H1 (cell line): Measurements from ENCODE around the gene SH3YL1. TPM values are rescaled to one million over a fixed set of nuclear protein-coding genes. Genes with fewer than 3 reads are reported as not detected.

ENCODE experiments used
- CTCF ChIA-PET: fragments of 300-600 bp; sonication (Branson Sonifier 250); formaldehyde crosslinking; loops from one replicate; lab custom pipeline; 2021; ENCODE audit not compliant: partially characterized antibody; lab: Charles Lee
- POLR2A ChIA-PET: fragments of 300-600 bp; sonication (Branson Sonifier 250); formaldehyde crosslinking; loops from one replicate; lab custom pipeline; 2021; ENCODE audit warnings: inconsistent platforms; ENCODE audit not compliant: partially characterized antibody; lab: Charles Lee
- DNase-seq, 2 experiments: peaks; one replicate each; pipeline versions ENCODE4 v3.0.0 to v3.0.0-alpha.2; 2010 to 2022; ENCODE audit warnings: low spot score in 2 of 2, low read depth in 1 of 2, mixed read lengths in 1 of 2
- FAIRE-seq: peaks from 2 replicates; lab custom pipeline; 2011; peaks lifted over from hg19 to GRCh38; lab: Jason Lieb, UNC
- H2AFZ ChIP-seq: 2 replicates; pipeline ENCODE4 v1.8.1; 2012; ENCODE audit warnings: low read length, inconsistent platforms
- H2AK5ac ChIP-seq: 2 replicates; pipeline ENCODE4 v1.6.1; 2013; ENCODE audit warnings: low read depth, low read length
- H2BK120ac ChIP-seq: replicated peaks from 2 replicates; pipeline ENCODE3; 2013; ENCODE audit warnings: low read depth, low read length, inconsistent platforms
- H2BK12ac ChIP-seq: 2 replicates; pipeline ENCODE4 v1.6.1; 2013; ENCODE audit warnings: low read depth, low read length
- H2BK15ac ChIP-seq: 2 replicates; pipeline ENCODE4 v1.6.1; 2013; ENCODE audit warnings: low read length
- H2BK20ac ChIP-seq: 2 replicates; pipeline ENCODE4 v1.6.1; 2013; ENCODE audit warnings: low read length
- H2BK5ac ChIP-seq: 2 replicates; pipeline ENCODE4 v1.6.1; 2013; ENCODE audit warnings: low read depth, low read length
- H3K14ac ChIP-seq: 2 replicates; pipeline ENCODE4 v1.6.1; 2013; ENCODE audit warnings: inconsistent platforms; ENCODE audit not compliant: insufficient read length
- H3K18ac ChIP-seq: 2 replicates; pipeline ENCODE4 v1.6.1; 2013; ENCODE audit warnings: low read length; ENCODE audit errors: extremely low read depth
- H3K23ac ChIP-seq: 2 replicates; pipeline ENCODE4 v1.6.1; 2013; ENCODE audit warnings: inconsistent platforms; ENCODE audit not compliant: insufficient read length
- H3K23me2 ChIP-seq: 2 replicates; pipeline ENCODE4 v1.6.1; 2013; ENCODE audit warnings: low read depth, low read length
- H3K27ac ChIP-seq: 2 replicates; pipeline ENCODE4 v1.6.1; 2011; ENCODE audit warnings: low read depth, low read length, inconsistent platforms
- H3K27me3 ChIP-seq, 4 experiments: replicated peaks in 1 of 4; 1 replicate in 1 of 4; 2 replicates in 3 of 4; pipeline versions ENCODE4 v1.6.1 to v1.8.1; 2011 to 2013; ENCODE audit warnings: low read length in 3 of 4, mild to moderate bottlenecking in 3 of 4, inconsistent platforms in 2 of 4, mixed read lengths in 2 of 4, moderate library complexity in 1 of 4; ENCODE audit not compliant: control insufficient read depth in 3 of 4, insufficient read depth in 3 of 4; ENCODE audit errors: extremely low read depth in 1 of 4
- H3K36me3 ChIP-seq, 4 experiments: 2 replicates each; pipeline versions ENCODE4 v1.6.1 to v1.8.1; 2011 to 2013; ENCODE audit warnings: mild to moderate bottlenecking in 4 of 4, low read length in 3 of 4, moderate library complexity in 2 of 4, control low read depth in 1 of 4, inconsistent platforms in 1 of 4; ENCODE audit not compliant: insufficient read depth in 4 of 4, control insufficient read depth in 2 of 4
- H3K4ac ChIP-seq: replicated peaks from 2 replicates; pipeline ENCODE3; 2013; ENCODE audit warnings: low read length, low read depth, mixed read lengths, inconsistent platforms; ENCODE audit not compliant: insufficient read length
- H3K4me1 ChIP-seq, 4 experiments: replicated peaks in 1 of 4; 1 replicate in 1 of 4; 2 replicates in 3 of 4; pipeline versions ENCODE4 v1.6.1 to v1.8.1; 2011 to 2013; ENCODE audit warnings: low read length in 3 of 4, inconsistent platforms in 2 of 4, mixed read lengths in 1 of 4; ENCODE audit not compliant: insufficient read depth in 4 of 4, control insufficient read depth in 3 of 4
- H3K4me2 ChIP-seq, 2 experiments: 2 replicates each; pipeline versions ENCODE4 v1.6.1 to v1.8.1; 2011 to 2013; ENCODE audit warnings: low read depth in 2 of 2, low read length in 2 of 2, control low read depth in 1 of 2, inconsistent platforms in 1 of 2, mild to moderate bottlenecking in 1 of 2; ENCODE audit not compliant: insufficient read depth in 1 of 2
- H3K4me3 ChIP-seq, 4 experiments: fragments of 200-600, 300-600 bp in 1 of 4; sonication (generic), shearing (Covaris generic), sonication (Bioruptor Twin) in 1 of 4; 2 replicates each; pipeline versions ENCODE4 v1.5.1 to v1.8.1; 2011 to 2016; ENCODE audit warnings: low read length in 4 of 4, low read depth in 3 of 4, control low read depth in 2 of 4, inconsistent platforms in 2 of 4, mild to moderate bottlenecking in 2 of 4, mixed read lengths in 1 of 4, moderate library complexity in 1 of 4; ENCODE audit not compliant: insufficient read depth in 2 of 4; ENCODE audit errors: extremely low read depth in 1 of 4
- H3K56ac ChIP-seq: replicated peaks from 2 replicates; pipeline ENCODE3; 2013; ENCODE audit warnings: low read depth, mild to moderate bottlenecking, mixed read lengths, low read length, inconsistent platforms; ENCODE audit not compliant: insufficient read length
- H3K79me1 ChIP-seq: 2 replicates; pipeline ENCODE4 v1.6.1; 2013; ENCODE audit warnings: low read depth, low read length, control low read depth
- H3K79me2 ChIP-seq, 2 experiments: 2 replicates each; pipeline versions ENCODE4 v1.6.1 to v1.8.1; 2012 to 2013; ENCODE audit warnings: low read length in 2 of 2, mild to moderate bottlenecking in 2 of 2, inconsistent platforms in 1 of 2; ENCODE audit not compliant: insufficient read depth in 2 of 2, control insufficient read depth in 1 of 2
- H3K9ac ChIP-seq, 4 experiments: replicated peaks in 1 of 4; 1 replicate in 1 of 4; 2 replicates in 3 of 4; pipeline versions ENCODE4 v1.6.1 to v1.8.1; 2011 to 2013; ENCODE audit warnings: low read depth in 3 of 4, low read length in 3 of 4, control low read depth in 2 of 4, mild to moderate bottlenecking in 2 of 4, moderate library complexity in 2 of 4, inconsistent platforms in 1 of 4; ENCODE audit errors: extremely low read depth in 1 of 4
- H3K9me3 ChIP-seq, 2 experiments: 2 replicates each; pipeline versions ENCODE4 v1.6.1 to v1.8.1; 2012 to 2013; ENCODE audit warnings: mild to moderate bottlenecking in 2 of 2, moderate library complexity in 2 of 2, control low read depth in 1 of 2, inconsistent platforms in 1 of 2, low read depth in 1 of 2, low read length in 1 of 2, mixed read lengths in 1 of 2; ENCODE audit not compliant: insufficient read depth in 2 of 2
- H4K20me1 ChIP-seq, 2 experiments: replicated peaks in 1 of 2; 2 replicates each; pipeline versions ENCODE3 to v1.8.1; 2011 to 2013; ENCODE audit warnings: inconsistent platforms in 2 of 2, low read length in 2 of 2, mild to moderate bottlenecking in 1 of 2; ENCODE audit not compliant: insufficient read depth in 2 of 2, control insufficient read depth in 1 of 2
- H4K5ac ChIP-seq: 2 replicates; pipeline ENCODE4 v1.6.1; 2013; ENCODE audit warnings: low read length, low read depth, mixed read lengths, inconsistent platforms; ENCODE audit not compliant: insufficient read length
- H4K8ac ChIP-seq: 2 replicates; pipeline ENCODE4 v1.8.0; 2013; ENCODE audit warnings: mild to moderate bottlenecking, moderate library complexity, low read length, inconsistent platforms; ENCODE audit not compliant: insufficient read depth; ENCODE audit errors: extremely low read depth
- H4K91ac ChIP-seq: replicated peaks from 2 replicates; pipeline ENCODE3; 2013; ENCODE audit warnings: low read length, mixed read lengths, inconsistent platforms; ENCODE audit not compliant: insufficient read length
- BACH1 ChIP-seq: IDR thresholded peaks from 2 replicates; pipeline ENCODE4 v1.6.1; 2012; ENCODE audit warnings: low read length, improper control_type of control experiment
- BCL11A ChIP-seq, 2 experiments: IDR thresholded peaks; one replicate each; pipeline ENCODE4 v1.6.1; 2011; ENCODE audit warnings: low read depth in 2 of 2, low read length in 2 of 2, mild to moderate bottlenecking in 2 of 2
- CHD2 ChIP-seq: IDR thresholded peaks from 2 replicates; pipeline ENCODE4 v1.6.1; 2012; ENCODE audit warnings: low read length, improper control_type of control experiment
- EP300 ChIP-seq, 2 experiments: IDR thresholded peaks; 1 replicate in 1 of 2; 2 replicates in 1 of 2; pipeline ENCODE4 v1.6.1; 2011 to 2012; ENCODE audit warnings: low read depth in 2 of 2, low read length in 2 of 2, mild to moderate bottlenecking in 2 of 2, borderline replicate concordance in 1 of 2, inconsistent platforms in 1 of 2, moderate library complexity in 1 of 2
- KDM5A ChIP-seq: fragments of 200-600 bp; IDR thresholded peaks from 2 replicates; pipeline ENCODE4 v1.7.1; 2012; ENCODE audit warnings: mild to moderate bottlenecking, low read length, inconsistent platforms, mixed read lengths
- MAFK ChIP-seq: IDR thresholded peaks from 2 replicates; pipeline ENCODE4 v1.6.1; 2012; ENCODE audit warnings: low read depth, mild to moderate bottlenecking, improper control_type of control experiment, low read length
- RXRA ChIP-seq: IDR thresholded peaks from 2 replicates; pipeline ENCODE4 v1.6.1; 2011; ENCODE audit warnings: low read depth, mild to moderate bottlenecking, low read length, moderate library complexity; ENCODE audit not compliant: insufficient read depth
- SIRT6 ChIP-seq: IDR thresholded peaks from one replicate; pipeline ENCODE4 v1.7.1; 2012; ENCODE audit warnings: low read length, inconsistent platforms
- SRF ChIP-seq: IDR thresholded peaks from 2 replicates; pipeline ENCODE4 v1.6.1; 2011; ENCODE audit warnings: mild to moderate bottlenecking, low read depth, low read length, moderate library complexity
- WGBS, 2 experiments: shearing (Covaris generic) in 1 of 2; methylation state at CpG; one replicate each; pipeline versions ENCODE4 v1.1.6 to v1.1.7; 2013 to 2015; ENCODE audit warnings: low lambda C conversion rate in 2 of 2, mixed read lengths in 2 of 2, inconsistent platforms in 1 of 2, low coverage in 1 of 2, missing lambda C conversion rate in 1 of 2; ENCODE audit not compliant: insufficient replicate concordance in 2 of 2, insufficient coverage in 1 of 2, insufficient read length in 1 of 2; ENCODE audit errors: extremely low coverage in 1 of 2, missing lambda C conversion rate in 1 of 2; 5-methylcytosine and 5-hydroxymethylcytosine counted together
- polyA plus RNA-seq, 7 experiments: library from polyadenylated mRNA; depleted of rRNA in 3 of 7; stranded (reverse) in 5 of 7; unstranded in 2 of 7; fragments of >200 nt in 5 of 7; fragments of 200-250 nt in 2 of 7; gene quantifications; 1 replicate in 5 of 7; 2 replicates in 1 of 7; 4 replicates in 1 of 7; pipeline versions ENCODE4 v1.2.1 to v1.2.3, GENCODE V29; 2011 to 2013; ENCODE audit warnings: missing spikeins in 2 of 7, mixed read lengths in 2 of 7
- total RNA-seq: library from RNA; stranded (reverse); fragmentation: NEBNext Ultra II Directional; extraction: Animal tissue kit (Norgen Biotek cat#: 25700); gene quantifications from 2 replicates; pipeline ENCODE4 v1.2.1, GENCODE V29; 2021

Gene SH3YL1
- total and polyA plus RNA-seq, 2 of the 8 experiments (the other 6 are each of a cell fraction or from before 2014, with no cell fraction given): 13.6 to 37.2 TPM

- H3K27me3 ChIP-seq: no peaks in the 10 kb centered on the region
- H3K79me1 ChIP-seq: no peaks in the 10 kb centered on the region; the same call in 1 of the 2 replicates
- no peak overlapping the region for H3K9ac ChIP-seq
- H2AK5ac ChIP-seq: no peak overlapping the region
- WGBS, 2 experiments: 91% methylated on average over 5 of the region's 5 CpGs; no CpG with 5 or more reads in 1 of the 2 experiments
- no peak overlapping the region for H3K56ac ChIP-seq
- H3K4ac ChIP-seq: no peak overlapping the region
- TF ChIP-seq BACH1 (no peak), CHD2 (no peak), KDM5A (no peak), BCL11A (IDR thresholded peaks at IDR 0.05; ENCODE audit: low read depth in 2 of 2, low read length in 2 of 2) (no peak), SIRT6 (no peak), MAFK (no peak), RXRA (no peak), SRF (no peak), EP300 (IDR thresholded peaks at IDR 0.05; ENCODE audit: borderline replicate concordance in 1 of 2, low read depth in 2 of 2, low read length in 2 of 2) (no peak)
- H3K4me2 ChIP-seq: no peak overlapping the region
- no peaks in the 10 kb centered on the region for H3K79me2 ChIP-seq
- H4K20me1 ChIP-seq: peaks cover 0 to 2% of the 10 kb centered on the region in 2 experiments
- no peak overlapping the region for H2BK120ac ChIP-seq
- no peaks in the 10 kb centered on the region; the same call in 1 of the 2 replicates for H3K23me2 ChIP-seq
- no peak overlapping the region for H2BK12ac ChIP-seq
- no peak for FAIRE-seq
- no peak overlapping the region for H2BK20ac ChIP-seq
- no peak overlapping the region for H3K14ac ChIP-seq
- H3K9me3 ChIP-seq: no peaks in the 10 kb centered on the region
- no peak overlapping the region for H4K5ac ChIP-seq
- ChIA-PET CTCF (interaction anchor here (5.4 kb wide), 1 partner anchor 10 kb away, joined by 38 read pairs; no protein-coding TSS in a partner anchor), POLR2A (no interaction called here)
- no peak overlapping the region for H2AFZ ChIP-seq
- no peak overlapping the region for H2BK5ac ChIP-seq
- H2BK15ac ChIP-seq: no peak overlapping the region
- no peak overlapping the region for H3K4me3 ChIP-seq
- no peak overlapping the region for H4K91ac ChIP-seq
- H4K8ac ChIP-seq: no peak overlapping the region
- no peak for DNase-seq
- H3K18ac ChIP-seq: no peak overlapping the region
- H3K27ac ChIP-seq: no peak overlapping the region
- peaks cover 0 to 3% (median under 1%) of the 10 kb centered on the region in 4 experiments; a peak in 1 of 7 replicates for H3K4me1 ChIP-seq
- no peak overlapping the region for H3K23ac ChIP-seq
- peaks cover 0 to 10% (median 4%) of the 10 kb centered on the region in 4 experiments; a peak in 3 of 8 replicates for H3K36me3 ChIP-seq
These were observed 25.0 kb downstream of the SH3YL1 start for GRCh38 chr2:238869-239268.
